Activated CD8-positive, alpha-beta memory T cell treated with anti-CD3 and anti-CD28 coated beads, Interleukin-2, amount 50 U/mL, for 48 hours (primary cell): ENCODE measurements around the gene TAS2R60.
"Not testable (repeated sequence)": the region's sequence is repeated elsewhere in the genome, so short reads cannot be mapped to it uniquely, and the experiment has no call there.

Experiments used
- DNase-seq: peaks from one replicate; pipeline ENCODE4 v3.0.0-alpha.2; 2020

The TAS2R60 gene

DNA sequence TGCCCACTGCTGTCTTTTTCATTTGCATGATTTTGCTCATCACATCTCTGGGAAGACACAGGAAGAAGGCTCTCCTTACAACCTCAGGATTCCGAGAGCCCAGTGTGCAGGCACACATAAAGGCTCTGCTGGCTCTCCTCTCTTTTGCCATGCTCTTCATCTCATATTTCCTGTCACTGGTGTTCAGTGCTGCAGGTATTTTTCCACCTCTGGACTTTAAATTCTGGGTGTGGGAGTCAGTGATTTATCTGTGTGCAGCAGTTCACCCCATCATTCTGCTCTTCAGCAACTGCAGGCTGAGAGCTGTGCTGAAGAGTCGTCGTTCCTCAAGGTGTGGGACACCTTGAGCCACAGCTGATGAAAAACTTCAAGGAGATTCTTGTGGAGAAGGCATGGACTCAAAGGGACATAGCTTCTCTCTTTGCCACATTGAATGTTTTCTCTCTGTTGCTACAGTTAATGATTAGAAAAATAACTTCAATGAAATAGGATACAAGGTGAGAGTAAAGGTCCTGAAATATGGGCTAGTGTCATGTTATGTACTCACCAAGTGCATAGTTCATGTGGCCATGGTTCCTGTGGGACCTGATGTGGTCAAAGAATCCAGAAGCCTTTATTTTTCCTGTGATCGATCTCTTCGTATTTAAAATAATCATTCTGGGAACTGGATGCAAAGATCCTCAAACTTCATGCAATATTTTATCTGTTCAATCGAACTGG, 970 bp downstream of the TAS2R60 start:
- DNase-seq = no peak

GRCh38 chr7:143444785-143445184, 1.5 kb downstream of the TAS2R60 start:
- DNase-seq = no peak

DNA sequence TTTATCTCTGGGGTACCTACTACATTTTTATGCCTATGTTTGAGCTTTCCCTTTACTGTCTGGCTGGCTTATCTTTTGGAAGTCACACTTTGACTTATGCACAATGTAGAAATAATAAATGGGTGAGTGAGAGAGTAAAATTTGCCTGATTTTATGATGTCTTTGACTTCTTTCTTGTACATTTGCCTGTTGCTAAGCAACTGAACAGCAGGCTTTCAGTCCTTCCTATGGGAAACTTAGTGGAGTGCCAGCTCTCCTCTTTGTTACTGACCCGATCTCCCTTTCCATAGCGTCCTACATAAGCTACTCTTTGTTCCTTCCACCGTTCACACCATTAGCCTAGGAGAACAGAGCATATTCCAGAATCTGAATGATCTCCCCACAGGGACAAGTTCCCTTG, 4.2 kb downstream of the TAS2R60 start:
- DNase-seq = no peak

GRCh38 chr7:143448429-143448828, 5.2 kb downstream of the TAS2R60 start:
- DNase-seq = no peak

- no peak for DNase-seq
Observed at GRCh38 chr7:143449793-143450192, 6.5 kb downstream of the TAS2R60 start.

GRCh38 chr7:143451122-143451521, 7.9 kb downstream of the TAS2R60 start:
- no peak for DNase-seq

DNA sequence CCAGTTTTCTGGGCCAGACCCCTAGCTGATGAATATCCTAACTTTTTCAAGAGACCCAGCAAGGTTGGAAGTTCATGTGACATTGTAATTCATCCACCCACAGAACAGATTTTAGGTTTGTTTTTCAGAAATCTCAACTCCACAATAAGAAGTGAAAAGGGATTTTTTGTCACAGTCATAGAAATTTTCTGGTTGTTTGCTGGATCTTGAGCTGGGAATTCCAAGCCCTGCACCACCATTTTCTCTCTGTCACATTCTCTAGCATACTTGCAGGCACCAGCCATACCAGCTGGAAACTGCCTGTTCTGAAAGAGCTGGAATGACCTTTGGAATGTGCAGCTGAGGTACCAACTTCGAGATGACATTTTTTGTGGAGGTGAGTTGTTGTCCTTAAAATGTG, 8.5 kb downstream of the TAS2R60 start:
- DNase-seq = no peak

DNA sequence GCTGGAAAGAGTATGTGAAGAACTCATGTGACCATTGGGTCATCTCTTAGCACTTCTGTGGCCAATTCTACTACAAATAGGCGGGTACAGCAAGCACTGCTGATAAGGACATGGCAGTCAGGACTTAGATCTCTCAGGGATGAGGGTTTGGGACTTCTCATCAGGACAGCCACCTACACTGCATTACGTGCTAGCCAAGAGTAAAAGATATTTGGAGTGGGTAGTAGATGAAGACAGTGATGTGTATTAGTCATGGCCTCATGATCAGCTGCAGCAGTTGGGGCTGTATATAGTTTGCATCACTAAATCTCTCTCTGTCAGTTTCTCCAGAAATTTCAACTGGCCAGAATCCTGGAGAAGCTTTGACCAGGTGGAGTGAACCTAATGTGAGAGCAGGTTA, 9.2 kb downstream of the TAS2R60 start:
- DNase-seq = no peak

- no peak for DNase-seq
Observed at GRCh38 chr7:143454091-143454680, 10.9 kb downstream of the TAS2R60 start.

DNA sequence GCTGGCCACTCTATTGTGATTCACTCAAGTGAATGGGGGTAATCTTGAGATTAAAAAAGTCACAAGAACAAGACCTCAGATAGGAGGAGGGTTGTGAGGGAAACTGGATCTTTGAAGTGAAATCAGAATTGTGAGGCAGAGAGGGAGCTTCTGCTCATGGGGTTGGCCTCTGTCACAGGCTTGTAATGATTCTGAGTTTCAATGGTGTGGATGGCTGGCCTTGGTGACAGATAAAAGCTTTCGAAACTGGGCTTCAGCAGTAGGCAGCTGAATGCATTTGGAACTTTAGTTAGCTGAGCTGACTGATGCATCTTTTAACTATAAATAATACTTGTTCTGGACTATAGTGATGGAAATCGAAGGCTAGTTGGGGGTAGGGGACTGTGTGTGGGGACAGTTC, 12.2 kb downstream of the TAS2R60 start:
- no peak for DNase-seq

- DNase-seq = no peak
Observed at GRCh38 chr7:143455942-143456341, 12.7 kb downstream of the TAS2R60 start.

DNA sequence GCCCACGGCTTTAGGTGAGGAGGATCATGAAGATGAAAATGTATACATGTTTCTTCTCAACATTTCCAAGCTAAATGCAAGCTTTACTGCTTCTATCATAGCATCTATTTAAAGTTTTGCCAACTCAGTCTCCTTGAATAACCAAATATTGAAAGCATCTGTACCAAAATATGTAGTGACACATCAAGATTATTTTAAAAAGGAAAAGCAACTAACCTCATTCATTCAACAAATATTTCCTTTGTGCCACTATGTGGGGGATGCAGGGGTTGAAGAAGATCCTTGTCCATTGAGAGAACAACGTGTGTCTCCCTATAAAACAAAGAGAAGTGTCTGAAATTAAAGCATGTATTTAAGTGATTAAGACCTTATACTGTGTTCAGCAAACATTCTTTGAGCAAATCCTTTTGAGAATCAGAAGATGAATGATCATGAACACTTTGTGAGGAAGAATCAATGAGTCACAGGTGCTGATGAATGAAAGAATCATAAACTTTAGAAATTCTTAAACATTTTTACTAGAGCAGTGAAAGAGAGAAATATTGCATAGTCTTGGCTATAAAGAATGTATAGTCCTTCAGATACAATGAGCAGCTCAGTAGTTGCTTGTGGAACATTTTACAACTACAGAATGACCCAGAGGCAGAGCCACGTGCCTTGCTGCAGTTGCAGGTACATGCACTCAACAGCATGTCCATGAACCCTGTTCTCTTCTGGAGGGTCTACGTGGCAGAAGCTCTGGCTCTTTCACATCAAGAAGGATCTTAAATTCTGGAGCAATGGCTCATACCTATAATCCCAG, 13.9 kb downstream of the TAS2R60 start:
- no peak for DNase-seq

DNA sequence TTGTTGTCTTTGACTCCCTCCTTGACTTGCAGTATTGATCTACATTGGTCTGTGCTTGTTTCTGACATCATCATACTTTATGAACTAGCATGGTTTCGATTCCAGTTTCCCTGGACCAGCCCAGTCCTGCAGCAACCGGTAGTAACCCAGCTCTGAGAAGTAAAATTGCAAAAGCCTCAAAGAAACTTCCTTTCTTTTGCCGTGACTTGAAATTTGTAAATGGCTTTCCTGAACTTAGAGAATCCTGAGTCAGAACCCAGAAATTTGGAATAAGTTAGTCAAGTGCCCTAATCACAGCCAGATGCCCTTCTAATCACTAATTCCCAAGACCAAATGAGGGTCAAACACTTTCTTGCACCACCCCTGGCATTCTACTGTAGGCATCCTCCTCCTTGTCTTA, 15.0 kb downstream of the TAS2R60 start:
- no peak for DNase-seq

- no peak for DNase-seq
Observed at GRCh38 chr7:143458681-143459080, 15.4 kb downstream of the TAS2R60 start.

- no peak for DNase-seq
Observed at GRCh38 chr7:143459359-143459758, 16.1 kb downstream of the TAS2R60 start.

- DNase-seq = no peak
Observed at GRCh38 chr7:143460271-143460979, 17.2 kb downstream of the TAS2R60 start.

DNA sequence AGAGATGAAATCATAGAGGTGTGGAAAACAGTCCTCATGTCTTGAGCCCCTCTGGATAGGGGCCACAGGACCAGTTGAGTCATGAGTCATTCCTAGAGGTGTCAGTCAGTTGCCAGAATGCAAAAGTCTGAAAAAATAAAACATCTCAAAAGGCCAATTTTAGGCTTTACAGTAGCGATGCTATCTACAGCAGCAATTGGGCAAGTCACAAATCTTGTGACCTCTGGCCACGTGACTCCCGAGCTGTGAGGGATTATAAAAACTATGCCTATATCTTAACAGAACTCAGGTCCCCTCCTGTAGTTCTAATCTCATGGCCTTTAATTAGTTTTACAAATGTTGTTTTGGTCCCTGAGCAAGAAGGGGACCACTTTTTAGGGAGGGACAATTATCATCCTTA, 18.8 kb downstream of the TAS2R60 start:
- no peak for DNase-seq

- DNase-seq = no peak
Observed at GRCh38 chr7:143463556-143463955, 20.3 kb downstream of the TAS2R60 start.

DNA sequence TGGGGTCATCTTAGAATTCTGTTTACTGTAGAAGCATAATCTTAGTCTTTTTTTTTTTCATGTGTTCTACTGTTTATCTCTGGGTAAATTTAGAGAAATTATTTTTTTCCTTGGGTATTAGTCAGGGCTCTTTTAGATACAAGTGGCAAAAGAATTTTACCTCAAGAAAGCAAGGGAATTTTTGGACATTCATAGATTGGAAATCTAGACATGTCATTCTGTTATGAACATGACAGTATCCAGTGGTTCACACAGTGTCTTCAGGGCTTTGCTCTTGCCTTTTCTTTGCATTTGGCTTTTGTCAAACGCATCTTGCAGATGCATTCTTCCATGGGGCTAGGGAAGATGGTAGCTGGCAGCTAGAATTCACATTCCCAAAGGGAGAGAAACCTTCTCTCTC, 20.7 kb downstream of the TAS2R60 start:
- no peak for DNase-seq

- no peak for DNase-seq
Observed at GRCh38 chr7:143467724-143468123, 24.5 kb downstream of the TAS2R60 start.

- not testable (repeated sequence) for DNase-seq
Observed at GRCh38 chr7:143472071-143472689, 28.9 kb downstream of the TAS2R60 start.

- no peak for DNase-seq
Observed at GRCh38 chr7:143477501-143478150, 34.4 kb downstream of the TAS2R60 start, which contains the start of gene TAS2R41. Gene TAS2R41, plus strand, starts transcription at chr7:143477873. Its CDS starts 0 bp downstream, at chr7:143477873.
